IPS-18a (cell line): Measurements from ENCODE around the gene FTO.
A peak's percentile ranks its signal among the peaks of the same experiment; 100 is the strongest.
"Not testable (repeated sequence)": the region's sequence is repeated elsewhere in the genome, so short reads cannot be mapped to it uniquely, and the experiment has no call there.

Experiments used
- H3K27ac ChIP-seq: one replicate; pipeline ENCODE4 v1.5.1; 2013; ENCODE audit warnings: low read length
- H3K27me3 ChIP-seq: one replicate; pipeline ENCODE4 v1.6.1; 2013; ENCODE audit warnings: mild to moderate bottlenecking, low read length; ENCODE audit not compliant: control insufficient read depth, insufficient read depth
- H3K36me3 ChIP-seq: one replicate; pipeline ENCODE4 v1.6.1; 2013; ENCODE audit warnings: low read depth, low read length; ENCODE audit not compliant: control insufficient read depth
- H3K4me1 ChIP-seq: one replicate; pipeline ENCODE4 v1.6.1; 2013; ENCODE audit warnings: low read depth, low read length; ENCODE audit not compliant: control insufficient read depth
- H3K4me3 ChIP-seq: one replicate; pipeline ENCODE4 v1.5.1; 2013; ENCODE audit warnings: low read length
- H3K9ac ChIP-seq: one replicate; pipeline ENCODE4 v1.6.1; 2013; ENCODE audit warnings: mild to moderate bottlenecking, low read length, moderate library complexity
- H3K9me3 ChIP-seq: one replicate; pipeline ENCODE4 v1.6.1; 2013; ENCODE audit warnings: low read depth, low read length; ENCODE audit not compliant: control insufficient read depth

Gene FTO

DNA sequence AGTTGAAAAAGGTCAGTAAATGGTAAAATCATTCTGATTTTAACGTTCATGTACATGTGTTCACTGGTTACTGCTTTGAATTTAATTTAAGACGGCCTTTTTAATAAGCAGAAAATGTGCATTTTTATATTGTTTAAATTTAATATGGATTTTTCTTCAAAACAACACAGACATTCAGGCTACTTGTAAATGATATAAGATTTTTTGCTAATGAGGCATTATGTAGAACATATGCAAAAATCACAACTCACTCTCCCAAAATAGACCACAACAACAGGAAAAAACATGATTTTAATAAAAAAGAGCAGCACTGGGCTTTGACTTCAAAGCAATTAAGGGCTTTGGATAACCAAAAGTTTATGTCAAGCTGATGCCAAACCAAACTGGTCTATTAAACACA is 22.6 kb upstream of the FTO start:
- Histone ChIP-seq H3K27ac (no peak overlapping the region), H3K27me3 (no peaks in the 10 kb centered on the region), H3K4me1 (no peaks in the 10 kb centered on the region), H3K4me3 (no peak overlapping the region), H3K9me3 (no peaks in the 10 kb centered on the region), H3K36me3 (peaks cover 3% of the 10 kb centered on the region), H3K9ac (no peak overlapping the region)

DNA sequence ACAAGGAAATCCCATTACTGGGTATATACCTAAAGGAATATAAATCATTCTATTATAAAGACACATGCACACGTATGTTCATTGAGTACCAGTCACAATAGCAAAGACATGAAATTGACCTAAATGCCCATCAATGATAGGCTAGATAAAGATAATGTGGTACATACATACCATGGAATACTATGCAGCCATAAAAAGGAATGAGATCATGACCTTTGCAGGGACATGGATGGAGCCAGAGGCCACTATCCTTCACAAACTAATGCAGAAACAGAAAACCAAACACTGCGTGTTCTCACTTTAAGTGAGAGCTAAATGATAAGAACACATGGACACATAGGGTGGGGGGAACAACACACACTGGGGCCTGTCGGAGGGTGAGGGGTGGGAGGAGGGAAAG is 18.6 kb upstream of the FTO start:
- not testable (repeated sequence) for H3K9me3 ChIP-seq, H3K27me3 ChIP-seq, H3K9ac ChIP-seq, H3K36me3 ChIP-seq, H3K27ac ChIP-seq, H3K4me3 ChIP-seq, H3K4me1 ChIP-seq

DNA sequence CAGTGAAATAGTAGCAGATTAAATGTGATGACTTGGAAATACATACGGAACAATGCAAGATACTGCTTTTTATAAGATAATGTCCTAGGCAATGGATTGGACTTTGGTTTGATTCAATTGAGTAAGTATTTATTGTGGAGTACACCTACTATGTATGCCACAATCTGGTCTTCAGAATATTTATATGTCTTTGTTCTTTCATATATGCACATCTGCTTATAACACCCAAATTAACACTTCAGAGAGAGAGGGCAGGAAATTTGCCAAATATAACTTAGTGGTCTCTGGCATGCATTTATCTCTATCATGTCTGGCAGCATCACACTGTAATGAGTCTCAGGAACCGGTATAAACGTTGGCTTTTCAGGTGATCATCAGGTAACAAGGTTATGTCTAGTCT is 17.2 kb upstream of the FTO start:
- no peaks in the 10 kb centered on the region for H3K27me3 ChIP-seq
- H3K27ac ChIP-seq, result no peak overlapping the region
- no peaks in the 10 kb centered on the region for H3K4me1 ChIP-seq
- peaks cover 10% of the 10 kb centered on the region for H3K36me3 ChIP-seq
- H3K4me3 ChIP-seq, result no peak overlapping the region
- H3K9me3 ChIP-seq, result no peaks in the 10 kb centered on the region
- no peak overlapping the region for H3K9ac ChIP-seq

DNA sequence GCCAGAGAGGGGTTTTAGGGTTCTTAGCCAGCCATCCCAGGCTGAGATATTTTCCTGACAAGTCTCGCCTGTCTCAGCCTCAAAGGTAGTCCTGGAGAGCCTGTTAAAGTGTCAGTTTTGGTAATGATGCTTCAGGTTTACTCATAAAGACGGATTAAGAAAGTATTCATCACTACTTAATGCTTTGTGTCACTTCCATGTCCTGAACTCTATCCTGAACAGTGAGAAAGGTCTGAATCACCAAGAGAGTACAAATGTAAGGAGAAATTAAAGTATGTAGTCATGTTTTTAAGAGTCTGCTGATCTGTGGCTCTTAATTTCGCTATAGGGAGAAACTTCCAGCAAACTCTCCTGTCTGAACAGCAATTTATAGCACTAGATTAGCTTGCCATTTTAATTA is 14.3 kb upstream of the FTO start:
- peaks cover 11% of the 10 kb centered on the region for H3K36me3 ChIP-seq

DNA sequence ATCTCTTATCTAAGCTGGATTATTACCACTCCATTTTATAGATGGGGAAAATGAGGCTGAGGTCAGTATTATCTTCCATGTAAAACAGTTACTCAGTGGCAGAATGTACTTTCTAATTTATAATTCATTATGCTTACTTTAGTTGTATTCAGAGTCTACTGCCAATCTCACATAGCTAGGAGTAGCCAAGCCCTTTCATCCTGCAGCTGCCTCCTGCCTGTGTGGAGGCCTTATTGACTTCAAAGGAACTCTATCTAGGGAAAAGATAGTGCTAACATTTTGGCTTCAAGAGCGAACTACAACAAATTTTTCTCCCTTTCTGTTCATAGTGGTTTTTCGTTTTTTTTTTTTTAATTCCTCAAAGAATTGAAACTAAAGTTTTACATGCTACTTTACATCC is 13.2 kb upstream of the FTO start:
- Histone ChIP-seq H3K9ac (no peak overlapping the region), H3K27me3 (no peaks in the 10 kb centered on the region), H3K36me3 (peaks cover 16% of the 10 kb centered on the region), H3K4me1 (no peaks in the 10 kb centered on the region), H3K9me3 (no peaks in the 10 kb centered on the region), H3K4me3 (no peak overlapping the region), H3K27ac (no peak overlapping the region)

More for the DNA sequence above, 14.3 kb upstream of the FTO start:
- Histone ChIP-seq H3K4me1 (no peaks in the 10 kb centered on the region), H3K27me3 (no peaks in the 10 kb centered on the region), H3K9me3 (no peaks in the 10 kb centered on the region), H3K27ac (no peak overlapping the region), H3K9ac (no peak overlapping the region), H3K4me3 (no peak overlapping the region)

DNA sequence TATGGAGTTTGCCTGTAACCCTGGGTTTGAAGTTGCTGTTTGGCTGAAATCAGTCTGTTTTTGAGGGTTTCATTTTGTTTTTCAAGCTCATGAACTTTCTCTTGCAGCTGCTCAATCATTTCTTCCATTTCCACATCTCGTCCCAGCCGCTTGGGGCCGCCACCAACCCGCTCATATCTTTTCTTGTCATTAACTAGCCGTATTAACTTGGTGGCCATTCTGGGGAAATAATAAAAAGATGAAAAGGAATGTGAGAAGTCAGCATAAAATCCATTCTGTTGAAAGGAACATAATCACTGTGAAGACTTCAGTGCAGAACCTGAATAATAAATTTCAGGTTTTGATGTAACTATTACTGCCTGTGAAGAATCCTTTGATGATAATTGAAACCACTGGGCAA is 11.8 kb upstream of the FTO start:
- no peak overlapping the region for H3K27ac ChIP-seq
- no peaks in the 10 kb centered on the region for H3K9me3 ChIP-seq
- no peaks in the 10 kb centered on the region for H3K4me1 ChIP-seq
- H3K36me3 ChIP-seq, result peaks cover 12% of the 10 kb centered on the region
- H3K27me3 ChIP-seq, result no peaks in the 10 kb centered on the region
- no peak overlapping the region for H3K9ac ChIP-seq
- H3K4me3 ChIP-seq, result no peak overlapping the region

DNA sequence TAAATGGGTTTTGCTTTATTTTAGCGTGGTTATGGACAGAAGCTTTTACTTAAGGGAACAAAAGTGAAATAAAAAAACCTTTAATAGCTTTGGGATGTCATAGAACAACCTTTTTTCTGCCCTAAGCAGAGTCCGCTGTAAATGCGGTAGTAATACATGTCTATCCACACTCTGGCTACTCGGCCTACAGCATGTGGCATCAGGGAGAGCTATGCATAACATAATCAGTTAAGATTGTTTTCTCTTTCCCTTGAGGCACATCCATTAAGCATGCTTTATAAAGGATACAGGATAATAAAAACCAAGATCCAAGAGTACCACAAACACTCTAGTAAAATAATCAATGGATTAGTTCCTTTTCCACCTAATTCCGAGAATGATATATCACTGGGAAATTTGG is 10.6 kb upstream of the FTO start:
- Histone ChIP-seq H3K9me3 (no peaks in the 10 kb centered on the region), H3K36me3 (peaks cover 12% of the 10 kb centered on the region), H3K4me1 (no peaks in the 10 kb centered on the region), H3K9ac (no peak overlapping the region), H3K4me3 (no peak overlapping the region), H3K27me3 (no peaks in the 10 kb centered on the region), H3K27ac (no peak overlapping the region)

DNA sequence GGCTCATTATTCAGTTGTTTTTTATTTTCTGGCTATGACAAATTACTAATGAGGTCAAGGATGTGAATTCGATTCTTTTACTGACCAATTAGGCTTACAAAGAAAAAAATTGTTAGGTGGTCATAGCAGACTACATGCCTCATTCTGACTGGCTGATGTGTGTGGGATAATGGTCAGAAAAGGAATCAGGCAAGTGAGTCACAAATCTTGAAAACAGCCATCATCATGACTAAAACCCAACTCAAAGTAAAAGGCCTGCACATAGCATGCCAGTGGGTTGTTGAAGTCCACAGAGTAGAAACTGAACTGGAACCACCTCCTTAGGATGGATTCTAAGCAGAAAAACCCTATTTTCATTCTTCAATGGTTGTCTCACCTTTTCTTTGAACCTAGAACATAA is 8.9 kb upstream of the FTO start:
- H3K27ac ChIP-seq, result no peak overlapping the region
- H3K9me3 ChIP-seq, result no peaks in the 10 kb centered on the region
- no peak overlapping the region for H3K4me3 ChIP-seq
- no peaks in the 10 kb centered on the region for H3K4me1 ChIP-seq
- peaks cover 12% of the 10 kb centered on the region for H3K36me3 ChIP-seq
- H3K27me3 ChIP-seq, result no peaks in the 10 kb centered on the region
- H3K9ac ChIP-seq, result no peak overlapping the region

DNA sequence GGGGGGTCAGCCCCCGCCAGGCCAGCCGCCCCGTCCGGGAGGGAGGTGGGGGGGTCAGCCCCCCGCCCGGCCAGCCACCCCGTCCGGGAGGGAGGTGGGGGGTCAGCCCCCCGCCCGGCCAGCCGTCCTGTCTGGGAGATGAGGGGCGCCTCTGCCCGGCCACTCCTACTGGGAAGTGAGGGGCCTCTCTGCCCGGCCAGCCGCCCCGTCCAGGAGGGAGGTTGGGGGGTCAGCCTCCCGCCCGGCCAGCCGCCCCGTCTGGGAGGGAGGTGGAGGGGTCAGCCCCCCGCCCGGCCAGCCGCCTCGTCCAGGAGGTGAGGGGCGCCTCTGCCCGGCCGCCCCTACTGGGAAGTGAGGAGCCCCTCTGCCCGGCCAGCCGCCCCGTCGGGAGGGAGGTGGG is 5.7 kb upstream of the FTO start:
- not testable (repeated sequence) for H3K27ac ChIP-seq, H3K4me3 ChIP-seq, H3K9me3 ChIP-seq, H3K4me1 ChIP-seq, H3K36me3 ChIP-seq, H3K9ac ChIP-seq, H3K27me3 ChIP-seq

DNA sequence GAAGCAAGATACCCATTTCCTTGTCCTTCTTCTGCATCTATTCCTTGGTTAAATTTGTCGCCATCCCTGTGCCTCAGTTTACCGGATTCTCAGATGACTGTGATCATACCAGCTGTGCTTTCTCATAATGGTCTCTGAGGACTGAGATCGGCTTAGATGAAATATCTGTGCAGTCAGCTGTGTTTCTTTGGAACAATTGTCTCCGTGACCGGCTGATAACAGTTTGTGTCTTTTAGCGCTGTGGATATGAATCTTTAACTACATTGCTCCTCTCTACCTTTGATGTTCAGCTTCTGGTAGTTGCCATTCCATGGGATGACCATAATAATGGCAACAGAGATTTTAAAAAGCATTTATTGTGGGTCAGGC is 473 bp downstream of the FTO start:
- Histone ChIP-seq H3K27me3 (no peaks in the 10 kb centered on the region), H3K4me3 (peak overlapping the region; percentile 96), H3K9ac (peak overlapping the region; percentile 73), H3K4me1 (peaks cover 4% of the 10 kb centered on the region), H3K9me3 (no peaks in the 10 kb centered on the region), H3K36me3 (no peaks in the 10 kb centered on the region), H3K27ac (no peak overlapping the region)

DNA sequence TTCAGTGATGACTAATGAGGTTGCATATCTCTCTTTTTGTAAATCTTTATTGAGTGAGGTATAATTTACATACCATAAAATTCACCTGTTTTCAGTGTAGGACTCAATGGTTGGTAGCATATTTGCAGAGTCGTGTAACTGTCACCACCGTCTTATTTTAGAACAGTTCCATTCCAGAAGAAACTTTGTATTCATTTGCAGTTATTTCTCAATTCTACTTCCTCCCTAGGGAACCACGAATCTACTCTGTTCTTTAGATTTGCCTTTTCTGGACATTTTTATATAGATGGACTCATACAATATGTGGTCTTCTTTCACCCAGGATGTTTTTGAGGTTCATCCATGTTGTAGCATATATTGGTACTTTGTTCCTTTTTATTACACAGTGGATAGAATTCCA is 3.7 kb downstream of the FTO start:
- H3K4me3 ChIP-seq, result no peak overlapping the region
- H3K9me3 ChIP-seq, result no peaks in the 10 kb centered on the region
- no peak overlapping the region for H3K27ac ChIP-seq
- no peak overlapping the region for H3K9ac ChIP-seq
- no peaks in the 10 kb centered on the region for H3K36me3 ChIP-seq
- peaks cover 4% of the 10 kb centered on the region for H3K4me1 ChIP-seq
- no peaks in the 10 kb centered on the region for H3K27me3 ChIP-seq

DNA sequence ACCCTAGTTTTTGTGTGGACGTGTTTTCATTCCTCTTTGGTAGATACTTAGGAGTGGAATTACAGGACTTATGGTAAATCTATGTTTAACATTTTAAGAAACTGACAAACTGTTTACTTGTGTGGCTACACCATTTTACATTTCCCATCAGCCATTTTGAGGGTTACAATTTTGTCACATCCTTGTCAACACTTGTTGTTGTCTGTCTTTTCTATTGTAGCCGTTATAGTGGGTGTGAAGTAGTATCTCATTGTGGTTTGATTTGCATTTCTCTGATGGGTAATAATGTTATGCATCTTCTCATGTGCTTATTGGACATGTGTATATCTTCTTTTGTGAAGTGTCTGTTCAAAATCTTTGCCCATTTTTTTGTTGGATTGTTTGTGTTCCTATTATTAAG is 4.5 kb downstream of the FTO start:
- Histone ChIP-seq H3K9ac (no peak overlapping the region), H3K27me3 (no peaks in the 10 kb centered on the region), H3K4me3 (no peak overlapping the region), H3K9me3 (no peaks in the 10 kb centered on the region), H3K27ac (no peak overlapping the region), H3K4me1 (peaks cover 4% of the 10 kb centered on the region), H3K36me3 (no peaks in the 10 kb centered on the region)

DNA sequence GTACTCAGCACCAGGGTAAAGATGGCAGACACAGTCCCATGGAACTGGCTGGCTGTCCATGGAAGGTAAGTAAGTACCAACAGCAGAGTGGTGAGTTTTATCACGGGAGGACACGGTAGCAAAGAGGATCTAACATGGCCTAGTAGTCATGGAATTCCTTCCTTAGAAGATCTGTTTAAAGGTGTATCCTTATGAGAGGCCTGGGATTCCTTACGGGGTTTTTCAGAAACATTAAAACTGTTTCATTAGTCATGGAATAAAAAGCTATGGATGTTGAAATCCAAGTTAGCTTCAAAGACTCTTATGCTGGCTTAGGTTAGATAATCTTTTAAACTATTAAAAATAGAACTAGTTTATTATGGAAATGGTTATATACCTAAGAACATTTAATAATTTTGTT is 7.4 kb downstream of the FTO start:
- Histone ChIP-seq H3K9me3 (no peaks in the 10 kb centered on the region), H3K9ac (no peak overlapping the region), H3K36me3 (no peaks in the 10 kb centered on the region), H3K27ac (no peak overlapping the region), H3K4me3 (no peak overlapping the region), H3K27me3 (no peaks in the 10 kb centered on the region), H3K4me1 (peaks cover 11% of the 10 kb centered on the region)
